Spinal cord (tissue), 10 donors: ENCODE data around the gene HIF1A. TPM values are rescaled to one million over a fixed set of nuclear protein-coding genes. Genes with fewer than 3 reads are reported as not detected.
"Not testable (repeated sequence)": the region's sequence is repeated elsewhere in the genome, so short reads cannot be mapped to it uniquely, and the experiment has no call there.

Source experiments
- DNase-seq, 6 donors: peaks; one replicate each; pipeline versions ENCODE4 v3.0.0 to v3.0.0-alpha.2; 2013 to 2015; ENCODE audit warnings: low spot score in 6 of 6, low read depth in 4 of 6
- H3K27ac ChIP-seq: one replicate; pipeline ENCODE4 v1.5.1; 2013; ENCODE audit warnings: low read depth, low read length, control low read depth
- H3K27me3 ChIP-seq: one replicate; pipeline ENCODE4 v1.6.1; 2013; ENCODE audit warnings: low read length; ENCODE audit not compliant: control insufficient read depth, insufficient read depth
- H3K36me3 ChIP-seq: one replicate; pipeline ENCODE4 v1.6.1; 2013; ENCODE audit warnings: low read length; ENCODE audit not compliant: control insufficient read depth, insufficient read depth
- H3K4me1 ChIP-seq: one replicate; pipeline ENCODE4 v1.6.1; 2013; ENCODE audit warnings: low read length; ENCODE audit not compliant: control insufficient read depth, insufficient read depth
- H3K4me3 ChIP-seq: one replicate; pipeline ENCODE4 v1.5.1; 2013; ENCODE audit warnings: low read depth, low read length, control low read depth
- H3K9me3 ChIP-seq: one replicate; pipeline ENCODE4 v1.6.1; 2013; ENCODE audit warnings: low read length; ENCODE audit not compliant: control insufficient read depth, insufficient read depth
- WGBS: methylation state at CpG from one replicate; pipeline ENCODE4 v1.1.5; 2013; ENCODE audit warnings: missing lambda C conversion rate; ENCODE audit not compliant: insufficient coverage; 5-methylcytosine and 5-hydroxymethylcytosine counted together
- polyA plus RNA-seq, 2 donors: library from polyadenylated mRNA; unstranded; fragments of 120-200 nt; gene quantifications; one replicate each; pipeline ENCODE4 v1.2.1, GENCODE V29; 2013; ENCODE audit not compliant: insufficient read length in 2 of 2
- total RNA-seq, 2 donors: library from RNA; depleted of rRNA in 1 of 2; stranded (reverse); fragments of 120-200 nt in 1 of 2; fragments of >200 nt in 1 of 2; gene quantifications; one replicate each; pipeline versions ENCODE4 v1.2.3 to v1.2.4, GENCODE V29; 2013 to 2014
- donor health status: healthy.

The HIF1A gene
- total and polyA plus RNA-seq, 4 donors = 92.8 to 167 (median 96.7) TPM

DNA sequence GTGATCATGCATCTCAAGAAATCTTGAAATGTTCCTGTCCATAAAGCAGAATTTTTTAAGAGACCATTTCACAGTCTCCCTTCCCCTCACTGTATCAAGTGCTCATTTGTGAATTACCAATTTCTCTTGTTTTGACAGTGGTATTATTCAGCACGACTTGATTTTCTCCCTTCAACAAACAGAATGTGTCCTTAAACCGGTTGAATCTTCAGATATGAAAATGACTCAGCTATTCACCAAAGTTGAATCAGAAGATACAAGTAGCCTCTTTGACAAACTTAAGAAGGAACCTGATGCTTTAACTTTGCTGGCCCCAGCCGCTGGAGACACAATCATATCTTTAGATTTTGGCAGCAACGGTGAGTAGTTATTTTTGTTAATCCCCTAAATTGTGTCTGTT, 41.4 kb downstream of the HIF1A start:
- Histone ChIP-seq H3K27ac (no peak overlapping the region), H3K4me3 (no peak overlapping the region), H3K27me3 (no peaks in the 10 kb centered on the region), H3K4me1 (no peaks in the 10 kb centered on the region), H3K9me3 (no peaks in the 10 kb centered on the region), H3K36me3 (peaks cover 18% of the 10 kb centered on the region)
- WGBS = 100% methylated on average over 1 of the region's 4 CpGs
- no peak for DNase-seq

DNA sequence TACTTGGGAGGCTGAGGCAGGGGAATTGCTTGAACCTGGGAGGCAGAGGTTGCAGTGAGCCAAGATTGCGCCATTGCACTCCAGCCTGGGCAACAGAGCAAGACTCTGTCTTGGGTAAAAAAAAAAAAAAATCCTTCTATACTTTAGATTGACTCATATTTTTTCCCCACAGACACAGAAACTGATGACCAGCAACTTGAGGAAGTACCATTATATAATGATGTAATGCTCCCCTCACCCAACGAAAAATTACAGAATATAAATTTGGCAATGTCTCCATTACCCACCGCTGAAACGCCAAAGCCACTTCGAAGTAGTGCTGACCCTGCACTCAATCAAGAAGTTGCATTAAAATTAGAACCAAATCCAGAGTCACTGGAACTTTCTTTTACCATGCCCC, 42.6 kb downstream of the HIF1A start:
- no peak overlapping the region for H3K4me3 ChIP-seq
- no peak for DNase-seq
- H3K4me1 ChIP-seq = no peaks in the 10 kb centered on the region
- no peaks in the 10 kb centered on the region for H3K9me3 ChIP-seq
- 95% methylated on average over 3 of the region's 5 CpGs for WGBS
- no peak overlapping the region for H3K27ac ChIP-seq
- no peaks in the 10 kb centered on the region for H3K27me3 ChIP-seq
- H3K36me3 ChIP-seq = peaks cover 25% of the 10 kb centered on the region

DNA sequence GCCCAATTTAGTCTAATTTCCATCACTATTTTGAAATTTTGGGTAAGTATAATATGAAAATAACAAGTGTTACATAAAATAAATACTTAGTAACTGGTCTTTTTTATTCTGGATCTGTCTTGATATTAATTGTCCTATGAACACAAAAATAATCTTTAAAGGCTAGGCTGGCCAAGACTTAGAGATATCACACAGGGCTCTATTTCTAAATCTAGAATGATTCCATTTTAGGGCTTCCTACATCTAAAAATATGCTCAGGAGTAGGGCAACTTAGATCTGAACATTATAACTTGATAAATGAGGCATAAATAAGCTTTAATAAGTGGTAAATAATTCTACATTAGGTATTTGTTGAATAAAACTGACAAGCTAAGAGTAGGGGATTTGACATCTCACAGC, 43.8 kb downstream of the HIF1A start:
- H3K27ac ChIP-seq = no peak overlapping the region
- no peak for DNase-seq
- H3K36me3 ChIP-seq = peaks cover 30% of the 10 kb centered on the region
- H3K27me3 ChIP-seq = no peaks in the 10 kb centered on the region
- H3K4me3 ChIP-seq = no peak overlapping the region
- no peaks in the 10 kb centered on the region for H3K9me3 ChIP-seq
- no peaks in the 10 kb centered on the region for H3K4me1 ChIP-seq

DNA sequence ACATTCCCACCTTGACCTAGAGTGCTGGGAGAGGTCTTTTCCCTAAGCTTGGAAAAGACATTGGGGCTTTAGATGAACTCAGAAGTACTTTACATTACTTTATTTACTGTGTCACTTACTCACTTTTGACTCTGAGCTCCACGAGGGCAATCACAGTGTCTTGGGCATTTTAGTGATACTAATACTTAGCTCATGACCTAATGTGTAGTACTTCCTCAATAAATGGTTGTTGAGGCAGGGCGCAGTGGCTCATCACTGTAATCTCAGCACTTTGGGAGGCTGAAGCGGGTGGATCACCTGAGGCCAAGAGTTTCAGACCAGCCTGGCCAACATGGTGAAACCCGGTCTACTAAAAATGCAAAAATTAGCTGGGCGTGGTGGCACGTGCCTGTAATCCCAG, 47.1 kb downstream of the HIF1A start:
- Histone ChIP-seq H3K4me1 (no peaks in the 10 kb centered on the region), H3K27ac (no peak overlapping the region), H3K27me3 (no peaks in the 10 kb centered on the region), H3K36me3 (peaks cover 40% of the 10 kb centered on the region), H3K9me3 (no peaks in the 10 kb centered on the region), H3K4me3 (no peak overlapping the region)
- no peak for DNase-seq
- 96% methylated on average over 4 of the region's 6 CpGs for WGBS

DNA sequence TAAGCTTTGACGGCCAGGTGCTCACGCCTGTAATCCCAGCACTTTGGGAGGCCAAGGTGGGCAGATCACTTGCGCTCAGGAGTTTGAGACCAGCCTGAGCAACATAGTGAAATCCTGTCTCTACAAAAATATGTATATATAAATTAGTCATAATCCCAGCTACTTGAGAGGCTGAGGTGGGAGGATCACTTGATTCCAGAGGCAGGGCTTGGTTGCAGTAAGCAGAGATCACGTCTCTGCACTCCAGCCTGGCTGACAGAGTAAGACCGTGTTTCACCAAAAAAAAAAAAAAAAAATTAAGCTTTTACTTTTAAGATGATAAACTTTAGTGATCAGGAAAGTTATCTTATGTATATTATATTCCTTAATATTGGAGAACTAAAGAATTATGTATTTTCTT, 48.9 kb downstream of the HIF1A start:
- no peaks in the 10 kb centered on the region for H3K9me3 ChIP-seq
- no peaks in the 10 kb centered on the region for H3K4me1 ChIP-seq
- H3K36me3 ChIP-seq = peaks cover 35% of the 10 kb centered on the region
- H3K27me3 ChIP-seq = no peaks in the 10 kb centered on the region
- no peak for DNase-seq
- H3K4me3 ChIP-seq = no peak overlapping the region
- no CpG with 5 or more reads among the region's 5 CpGs for WGBS
- H3K27ac ChIP-seq = no peak overlapping the region

DNA sequence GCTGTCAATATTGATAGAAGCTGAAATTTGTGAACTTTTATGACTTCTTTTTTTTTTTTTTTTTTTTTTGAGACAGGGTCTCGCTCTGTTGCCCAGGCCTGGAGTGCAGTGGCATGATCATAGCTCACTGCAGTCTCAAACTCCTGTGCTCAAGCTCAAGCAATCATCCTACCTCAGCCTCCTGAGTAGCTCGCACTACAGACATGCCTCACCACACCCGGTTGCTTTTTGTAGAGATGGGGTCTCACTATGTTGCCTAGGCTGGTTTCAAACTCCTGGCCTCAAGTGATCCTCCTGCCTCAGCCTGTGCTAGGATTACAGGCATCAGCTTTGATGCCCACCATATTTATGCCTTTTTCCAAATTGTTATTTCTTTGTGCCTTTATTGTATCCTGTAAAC, 51.0 kb downstream of the HIF1A start:
- not testable (repeated sequence) for DNase-seq, H3K4me1 ChIP-seq, H3K4me3 ChIP-seq, H3K27me3 ChIP-seq, H3K9me3 ChIP-seq, H3K27ac ChIP-seq
- 100% methylated on average over 2 of the region's 3 CpGs for WGBS
- H3K36me3 ChIP-seq = peaks cover 30% of the 10 kb centered on the region

DNA sequence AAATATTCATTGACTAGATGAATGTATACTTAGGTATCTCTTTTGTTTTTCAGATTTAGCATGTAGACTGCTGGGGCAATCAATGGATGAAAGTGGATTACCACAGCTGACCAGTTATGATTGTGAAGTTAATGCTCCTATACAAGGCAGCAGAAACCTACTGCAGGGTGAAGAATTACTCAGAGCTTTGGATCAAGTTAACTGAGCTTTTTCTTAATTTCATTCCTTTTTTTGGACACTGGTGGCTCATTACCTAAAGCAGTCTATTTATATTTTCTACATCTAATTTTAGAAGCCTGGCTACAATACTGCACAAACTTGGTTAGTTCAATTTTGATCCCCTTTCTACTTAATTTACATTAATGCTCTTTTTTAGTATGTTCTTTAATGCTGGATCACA, 51.6 kb downstream of the HIF1A start:
- Histone ChIP-seq H3K27me3 (no peaks in the 10 kb centered on the region), H3K4me1 (no peaks in the 10 kb centered on the region), H3K4me3 (no peak overlapping the region), H3K9me3 (no peaks in the 10 kb centered on the region), H3K36me3 (peaks cover 28% of the 10 kb centered on the region), H3K27ac (no peak overlapping the region)
- DNase-seq = no peak

DNA sequence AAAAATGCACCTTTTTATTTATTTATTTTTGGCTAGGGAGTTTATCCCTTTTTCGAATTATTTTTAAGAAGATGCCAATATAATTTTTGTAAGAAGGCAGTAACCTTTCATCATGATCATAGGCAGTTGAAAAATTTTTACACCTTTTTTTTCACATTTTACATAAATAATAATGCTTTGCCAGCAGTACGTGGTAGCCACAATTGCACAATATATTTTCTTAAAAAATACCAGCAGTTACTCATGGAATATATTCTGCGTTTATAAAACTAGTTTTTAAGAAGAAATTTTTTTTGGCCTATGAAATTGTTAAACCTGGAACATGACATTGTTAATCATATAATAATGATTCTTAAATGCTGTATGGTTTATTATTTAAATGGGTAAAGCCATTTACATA, 52.0 kb downstream of the HIF1A start:
- no CpG with 5 or more reads among the region's 3 CpGs for WGBS

DNA sequence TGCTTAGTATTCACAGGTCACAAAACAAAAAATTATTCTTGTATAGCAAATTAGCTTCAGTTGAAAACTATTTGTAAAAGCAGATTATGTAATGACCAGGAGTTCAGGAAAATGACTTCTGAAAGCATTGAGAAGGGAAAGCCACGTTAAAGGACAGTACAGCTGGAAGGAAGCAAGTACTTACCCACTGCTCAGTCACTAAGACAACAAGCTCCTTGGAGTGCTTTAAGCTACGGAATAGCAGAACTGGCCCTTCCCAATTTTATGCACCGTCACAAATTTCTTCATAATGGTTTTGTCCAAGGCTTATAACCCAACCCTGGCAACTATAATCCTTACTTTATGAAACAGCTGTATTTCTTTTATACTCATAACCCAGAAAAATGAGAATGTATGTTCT, 54.0 kb downstream of the HIF1A start:
- Histone ChIP-seq H3K9me3 (no peaks in the 10 kb centered on the region), H3K27ac (no peak overlapping the region), H3K36me3 (peaks cover 16% of the 10 kb centered on the region), H3K4me3 (no peak overlapping the region), H3K27me3 (no peaks in the 10 kb centered on the region), H3K4me1 (no peaks in the 10 kb centered on the region)
- DNase-seq = peak in 1 of 6 donors; percentile 1
- WGBS = 50% methylated on average over 1 of the region's 3 CpGs

More for the DNA sequence above, 52.0 kb downstream of the HIF1A start:
- no peak overlapping the region for H3K27ac ChIP-seq
- H3K36me3 ChIP-seq = peaks cover 27% of the 10 kb centered on the region
- no peaks in the 10 kb centered on the region for H3K9me3 ChIP-seq
- no peak for DNase-seq
- no peaks in the 10 kb centered on the region for H3K27me3 ChIP-seq
- no peak overlapping the region for H3K4me3 ChIP-seq
- no peaks in the 10 kb centered on the region for H3K4me1 ChIP-seq

DNA sequence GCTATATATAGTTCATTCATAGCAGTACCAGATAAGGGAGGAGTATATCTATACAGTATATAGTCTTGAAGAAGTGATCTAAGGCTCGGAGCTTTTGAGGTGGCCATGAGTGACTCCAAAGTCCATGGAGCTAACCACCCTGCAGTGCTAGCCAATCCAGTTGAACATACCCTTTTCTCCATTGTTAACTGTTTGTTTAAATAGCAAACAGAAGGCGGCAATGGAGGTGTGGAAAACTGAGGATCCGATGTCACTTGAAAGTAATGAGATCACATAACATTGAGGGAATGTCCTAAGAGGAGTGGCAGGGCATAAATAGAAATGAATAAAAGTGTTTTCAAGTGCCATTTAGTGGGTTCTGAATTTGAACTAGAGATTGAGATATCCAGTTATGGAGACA, 54.6 kb downstream of the HIF1A start:
- DNase-seq = no peak
- peaks cover 13% of the 10 kb centered on the region for H3K36me3 ChIP-seq
- 40% methylated on average over 2 of the region's 3 CpGs for WGBS
- no peaks in the 10 kb centered on the region for H3K27me3 ChIP-seq
- H3K4me1 ChIP-seq = no peaks in the 10 kb centered on the region
- no peak overlapping the region for H3K4me3 ChIP-seq
- no peaks in the 10 kb centered on the region for H3K9me3 ChIP-seq
- no peak overlapping the region for H3K27ac ChIP-seq
